Activated T-cell treated with anti-CD3 and anti-CD28 coated beads for 48 hours (primary cell): ENCODE data around the gene RFC2.
"Not testable (repeated sequence)": the region's sequence is repeated elsewhere in the genome, so short reads cannot be mapped to it uniquely, and the experiment has no call there.

Experiments
- DNase-seq: peaks from one replicate; pipeline ENCODE4 v3.0.0-alpha.2; 2020; ENCODE audit warnings: low read depth

Gene RFC2

DNA sequence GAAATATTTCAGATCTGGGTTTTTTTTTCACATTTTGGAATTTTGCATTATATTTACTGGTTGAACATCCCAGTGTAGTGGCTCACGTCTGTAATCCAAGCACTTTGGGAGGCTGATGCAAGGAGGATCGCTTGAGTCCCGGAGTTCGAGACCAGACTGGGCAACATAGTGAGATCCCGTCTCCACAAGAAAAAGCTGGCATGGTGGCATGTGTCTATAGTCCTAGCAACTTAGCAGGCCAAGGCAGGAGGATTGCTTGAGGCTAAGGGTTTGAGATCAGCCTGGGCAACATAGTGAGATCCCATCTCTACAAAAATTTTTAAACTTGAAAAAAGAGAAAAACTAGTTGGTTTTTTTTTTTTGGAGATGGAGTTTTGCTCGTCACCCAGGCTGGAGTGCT is 6.0 kb downstream of the RFC2 start:
- DNase-seq: no peak

DNA sequence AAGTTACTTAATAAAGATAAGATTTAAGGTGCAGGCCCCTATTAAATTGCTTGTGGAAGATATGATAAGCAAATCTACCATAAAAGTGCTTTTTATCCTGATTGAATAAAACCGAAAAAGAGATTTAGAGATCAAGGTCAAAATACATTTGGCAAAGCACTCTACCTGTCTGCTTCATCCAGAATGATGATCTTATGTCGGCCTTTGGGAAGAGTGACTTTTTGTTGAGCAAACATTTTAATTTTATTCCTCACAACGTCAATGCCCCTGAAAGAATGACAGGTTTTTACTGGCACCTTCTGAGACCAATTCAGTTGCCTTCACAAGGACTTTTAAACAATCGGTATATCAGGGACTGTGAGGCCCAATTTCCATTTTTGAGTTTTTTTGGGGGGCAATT is 7.7 kb downstream of the RFC2 start:
- DNase-seq: no peak

GRCh38 chr7:74242122-74242443 is 12.1 kb downstream of the RFC2 start:
- DNase-seq: no peak

- DNase-seq: no peak
Observed at GRCh38 chr7:74240482-74240881, 13.7 kb downstream of the RFC2 start.

DNA sequence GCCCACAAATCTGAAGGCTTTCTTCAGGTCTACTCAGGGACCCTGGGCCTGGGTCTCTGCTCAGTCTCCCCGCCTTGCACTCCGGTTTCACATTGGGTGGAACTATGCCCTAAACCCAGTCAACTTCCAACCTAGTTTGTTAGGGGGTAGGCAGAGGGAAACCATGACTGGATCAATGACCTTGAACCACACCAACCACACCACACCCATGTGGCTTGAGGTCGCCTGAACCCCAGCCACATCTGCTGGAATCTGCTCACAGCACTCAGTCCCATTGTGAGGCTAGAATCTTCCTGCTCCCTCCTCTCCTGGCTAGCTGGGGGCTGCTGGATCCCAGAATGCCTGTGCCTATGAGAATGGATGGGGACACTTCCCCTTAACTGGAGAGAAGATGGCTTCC is 17.9 kb downstream of the RFC2 start:
- DNase-seq: no peak

DNA sequence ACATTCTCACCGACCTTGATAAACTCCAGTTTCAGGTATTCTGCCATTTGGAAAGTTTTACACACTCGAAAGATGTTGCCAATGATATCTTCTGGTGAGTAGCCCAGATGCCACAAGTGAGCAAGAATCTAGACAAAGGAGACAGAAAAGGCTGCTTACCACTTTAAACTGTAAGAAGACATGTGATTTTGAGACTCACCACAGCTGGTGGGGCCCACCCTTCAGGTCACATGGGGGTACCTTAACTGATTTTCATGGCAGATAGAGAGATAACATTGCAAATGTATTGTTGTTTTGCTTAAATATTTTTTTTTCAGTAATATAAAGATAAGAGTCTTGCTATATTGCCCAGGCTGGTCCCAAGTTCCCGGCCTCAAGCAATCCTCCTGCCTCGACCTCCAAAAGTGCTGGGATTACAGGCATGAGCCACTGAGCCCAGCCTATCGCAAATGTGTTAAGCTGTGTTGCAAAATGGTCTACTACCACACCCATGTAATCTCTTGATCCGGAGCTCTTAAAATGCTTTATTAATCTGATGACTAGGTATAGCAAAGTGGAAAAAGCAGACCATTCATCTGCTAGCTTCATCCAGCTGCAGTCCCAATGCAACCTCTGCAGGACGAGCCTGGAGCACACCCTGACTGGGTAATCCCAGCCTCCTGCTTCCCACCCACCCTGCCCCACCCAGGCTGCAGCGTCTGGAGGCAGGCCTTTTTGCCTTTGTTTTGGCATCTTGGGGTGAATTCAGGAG is 18.5 kb downstream of the RFC2 start:
- no peak for DNase-seq

DNA sequence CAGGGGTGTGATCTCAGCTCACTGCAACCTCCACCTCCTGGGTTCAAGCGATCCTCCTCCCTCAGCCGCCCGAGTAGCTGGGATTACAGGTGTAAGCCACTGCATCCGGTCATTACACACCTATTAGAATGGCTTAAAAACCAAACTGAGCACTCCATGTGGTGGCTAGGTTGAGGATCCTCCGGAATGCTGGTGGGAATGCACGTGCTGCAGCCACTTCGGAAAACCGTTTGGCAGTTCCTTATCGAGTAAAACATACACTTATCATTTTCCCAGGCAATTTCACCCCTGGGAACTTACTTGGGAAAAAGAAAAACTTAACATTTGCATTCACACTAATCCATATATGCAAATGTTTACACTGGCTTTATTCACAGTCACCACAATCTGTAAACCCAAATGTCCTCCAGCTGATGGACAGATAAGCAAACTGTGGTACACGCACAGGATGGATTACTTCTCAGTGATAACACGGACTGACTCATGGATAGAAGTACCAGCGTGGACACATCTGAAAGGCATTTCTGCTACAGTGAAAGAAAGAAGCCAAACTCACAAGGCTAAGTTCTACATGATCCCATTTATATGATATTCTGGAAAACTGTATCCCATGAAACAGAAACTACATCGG is 20.4 kb downstream of the RFC2 start:
- no peak for DNase-seq

DNA sequence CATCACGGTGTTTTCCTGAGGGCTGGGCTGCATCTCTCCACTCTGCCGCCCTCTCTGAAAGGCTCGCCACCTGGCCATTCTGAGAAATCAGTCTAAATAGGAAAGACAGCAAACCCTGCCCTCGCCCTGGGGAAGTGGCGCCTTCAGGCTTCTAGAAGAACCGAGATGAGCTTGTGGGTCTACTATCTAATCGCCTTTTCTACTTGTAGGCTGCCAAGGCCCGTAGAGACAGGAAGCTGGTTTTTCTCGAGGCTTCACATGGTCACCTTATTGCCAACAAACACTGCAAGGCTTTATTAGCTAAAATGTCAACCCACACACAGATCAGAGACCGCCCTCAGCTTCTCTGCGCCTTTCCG is 23.0 kb downstream of the RFC2 start:
- DNase-seq: no peak

DNA sequence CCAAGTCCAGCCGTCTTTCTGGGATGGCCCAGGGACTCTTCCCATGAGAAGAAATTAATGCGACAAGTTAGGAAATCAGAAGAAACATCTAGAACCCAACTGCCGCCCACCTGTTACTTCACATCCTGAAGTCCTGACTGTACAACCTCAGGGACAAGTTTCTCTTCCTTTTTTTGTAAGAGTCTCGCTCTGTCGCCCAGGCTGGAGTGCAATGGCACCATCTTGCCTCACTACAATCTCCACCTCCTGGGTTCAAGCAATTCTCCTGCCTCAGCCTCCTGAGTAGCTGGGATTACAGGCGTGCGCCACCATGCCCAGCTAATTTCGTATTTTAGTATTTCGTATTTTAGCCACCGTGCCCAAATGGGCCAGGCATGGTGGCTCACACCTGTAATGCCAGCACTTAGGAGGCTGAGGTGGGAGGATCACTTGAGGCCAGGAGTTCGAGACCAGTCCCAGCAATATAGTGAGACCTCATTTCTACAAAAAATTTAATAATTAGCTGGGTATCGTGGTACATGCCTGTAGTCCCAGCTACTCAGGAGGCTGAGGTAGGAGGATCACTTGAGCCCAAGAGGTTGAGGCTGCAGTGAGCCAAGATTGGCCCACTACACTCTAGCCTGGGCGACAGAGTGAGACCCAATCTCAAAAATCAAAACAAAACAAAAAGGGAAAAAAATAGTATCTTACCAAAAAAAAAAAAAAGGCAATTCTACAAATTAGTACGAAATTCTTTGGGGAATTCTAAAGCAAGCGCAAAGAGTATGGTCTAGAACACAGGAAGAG is 23.6 kb downstream of the RFC2 start:
- DNase-seq: no peak

DNA sequence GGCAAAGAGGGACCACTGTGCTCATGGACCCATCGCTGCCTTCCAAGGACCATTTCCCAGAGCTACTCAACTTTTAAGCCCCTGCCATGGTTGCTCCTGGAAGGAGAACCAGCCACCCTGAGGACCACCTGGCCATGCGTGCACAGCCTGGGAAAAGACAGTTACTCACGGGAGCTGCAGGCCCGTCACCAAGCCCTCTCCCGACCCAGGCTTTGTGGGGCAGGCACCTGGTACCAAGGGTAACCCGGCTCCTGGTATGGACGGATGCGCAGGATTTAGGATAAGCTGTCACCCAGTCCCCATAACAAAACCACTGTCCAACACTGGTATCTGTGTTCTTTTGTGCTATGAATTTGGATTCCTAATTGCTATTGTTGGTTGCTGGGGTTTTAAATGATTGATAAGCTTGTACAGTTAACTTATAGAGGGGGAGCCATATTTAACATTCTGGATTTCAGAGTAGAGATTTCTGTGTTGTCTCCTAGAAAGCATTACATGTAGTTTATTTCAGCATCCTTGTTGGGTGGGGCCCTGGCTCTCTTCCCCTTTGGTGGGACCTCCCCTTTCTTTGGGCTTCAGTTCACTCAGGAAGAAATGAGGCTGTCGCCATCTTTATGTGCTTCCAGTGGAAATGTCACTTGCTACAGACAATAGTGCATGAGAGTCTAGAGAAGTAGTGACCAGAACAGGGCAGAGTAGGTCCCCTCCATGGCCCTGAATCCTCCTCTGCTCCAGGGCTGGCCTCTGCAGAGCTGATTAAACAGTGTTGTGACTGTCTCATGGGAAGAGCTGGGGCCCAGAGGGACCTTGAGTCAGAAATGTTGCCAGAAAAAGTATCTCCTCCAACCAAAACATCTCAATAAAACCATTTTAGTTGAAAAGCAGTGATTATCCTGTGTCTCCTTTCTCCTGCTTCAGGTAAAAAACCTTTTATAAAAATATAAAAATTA is 25.0 kb downstream of the RFC2 start:
- DNase-seq: no peak

GRCh38 chr7:74226633-74227032 is 27.6 kb downstream of the RFC2 start:
- no peak for DNase-seq

GRCh38 chr7:74225400-74225799 is 28.8 kb downstream of the RFC2 start:
- no peak for DNase-seq

DNA sequence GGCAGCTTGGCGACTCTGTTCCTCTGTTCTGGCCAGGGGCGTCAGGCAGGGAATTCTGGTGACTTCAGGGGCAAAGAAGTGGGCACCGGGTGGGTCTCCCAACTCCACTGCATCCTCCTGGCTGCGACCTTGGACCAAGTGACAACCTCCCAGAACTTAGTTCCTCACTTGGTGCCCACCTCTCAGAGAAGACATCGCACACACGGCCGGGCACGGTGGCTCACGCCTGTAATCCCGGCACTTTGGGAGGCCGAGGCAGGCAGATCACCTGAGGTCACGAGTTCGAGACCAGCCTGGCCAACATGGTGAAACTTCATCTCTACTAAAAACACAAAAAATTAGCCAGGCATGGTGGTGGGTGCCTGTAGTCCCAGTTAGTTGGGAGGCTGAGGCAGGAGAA is 29.3 kb downstream of the RFC2 start:
- DNase-seq: not testable (repeated sequence)

- no peak for DNase-seq
Observed at GRCh38 chr7:74224511-74224832, 29.7 kb downstream of the RFC2 start.

- no peak for DNase-seq
Observed at GRCh38 chr7:74223711-74224510, 30.3 kb downstream of the RFC2 start.

- DNase-seq: no peak
Observed at GRCh38 chr7:74222851-74223710, 31.1 kb downstream of the RFC2 start.

DNA sequence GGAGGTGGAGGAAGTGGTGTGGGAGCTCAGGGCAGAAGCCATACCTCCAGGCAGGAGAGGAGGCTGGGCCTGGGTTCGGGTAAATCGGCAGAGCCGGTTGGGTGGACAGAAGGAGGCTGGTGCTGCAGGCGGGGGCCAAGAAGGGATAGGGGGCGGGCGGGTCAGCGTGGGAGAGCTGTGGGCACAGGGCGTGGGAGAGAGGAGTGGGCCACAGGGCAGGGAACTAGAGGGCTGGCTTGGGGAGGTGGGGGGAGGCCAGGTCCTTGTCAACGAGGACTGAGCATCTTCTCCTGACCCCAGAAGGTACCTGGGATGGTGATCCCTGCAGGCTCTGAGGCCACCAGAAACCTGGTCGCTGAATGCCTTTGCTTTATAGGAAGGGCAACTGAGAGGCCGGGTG is 32.5 kb downstream of the RFC2 start:
- no peak for DNase-seq

DNA sequence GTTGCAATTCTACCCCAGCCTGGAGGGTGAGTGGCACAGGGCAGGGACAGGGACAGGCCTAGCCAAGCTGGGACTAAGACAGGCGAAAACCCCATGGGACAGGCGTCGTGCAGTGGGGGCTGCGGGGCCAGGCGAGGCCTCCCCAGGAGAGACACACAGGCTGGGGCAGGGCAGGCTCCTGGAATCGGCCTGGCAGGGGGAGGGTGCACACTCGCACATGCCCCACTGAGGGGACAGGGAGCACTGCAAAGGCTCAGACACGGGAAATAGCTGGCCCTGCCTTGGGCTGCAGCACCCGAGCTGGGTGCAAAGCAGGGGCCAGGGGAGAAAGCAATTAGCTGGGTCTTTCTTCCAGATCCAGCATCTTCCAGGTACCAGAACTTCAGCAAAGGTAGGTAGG is 34.0 kb downstream of the RFC2 start:
- no peak for DNase-seq

DNA sequence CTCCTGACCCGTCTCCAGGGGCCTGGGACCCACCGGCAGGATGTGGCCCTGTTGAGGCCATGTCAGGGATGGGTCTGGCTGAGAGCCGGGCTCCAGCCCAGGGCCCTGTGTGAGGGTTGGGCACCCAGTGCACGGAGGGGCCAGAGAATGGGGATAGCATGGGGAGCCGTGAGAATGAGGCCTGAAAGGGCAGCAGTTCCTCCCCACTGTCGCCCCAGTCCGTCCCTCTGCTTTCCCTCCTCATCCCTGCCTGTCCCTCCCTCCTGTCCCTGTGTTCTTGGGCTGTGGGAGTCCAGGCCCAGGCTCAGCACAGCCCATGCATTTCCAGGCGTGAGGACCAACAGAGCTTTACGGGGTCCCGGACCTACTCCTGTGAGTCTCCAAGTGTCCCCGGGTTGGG is 34.8 kb downstream of the RFC2 start:
- no peak for DNase-seq

GRCh38 chr7:74218343-74218698 is 35.9 kb downstream of the RFC2 start:
- DNase-seq: no peak
